HCT116 (cell line): ENCODE measurements around the gene ROBO1.

ENCODE experiments used
- CEBPB ChIP-seq: IDR thresholded peaks from 2 replicates; pipeline ENCODE4 v1.6.1; 2012; ENCODE audit warnings: low read depth
- CTCF ChIP-seq, 3 experiments: fragments of 200-600 bp in 1 of 3; sonication (generic) in 1 of 3; IDR thresholded peaks in 2 of 3; conservative IDR thresholded peaks in 1 of 3; 2 replicates each; pipeline ENCODE4 v1.5.1; 2012 to 2017; ENCODE audit warnings: low read depth in 2 of 3, low read length in 2 of 3, antibody characterized with exemption in 1 of 3, borderline replicate concordance in 1 of 3, control low read depth in 1 of 3, mild to moderate bottlenecking in 1 of 3, mixed read lengths in 1 of 3, mixed run types in 1 of 3, moderate library complexity in 1 of 3; ENCODE audit not compliant: insufficient read depth in 1 of 3
- ELF1 ChIP-seq: IDR thresholded peaks from 2 replicates; pipeline ENCODE4 v1.6.1; 2012; ENCODE audit warnings: low read depth, borderline replicate concordance
- EZH2 ChIP-seq: fragments of 200-600 bp; sonication (generic); IDR thresholded peaks from 2 replicates; pipeline ENCODE4 v1.6.1; 2017; ENCODE audit warnings: antibody characterized with exemption, mixed run types
- EZH2phosphoT487 ChIP-seq: fragments of 200-600 bp; IDR thresholded peaks from 2 replicates; pipeline ENCODE4 v1.6.1; 2018; ENCODE audit warnings: antibody characterized with exemption, borderline replicate concordance
- JUND ChIP-seq: IDR thresholded peaks from 2 replicates; pipeline ENCODE4 v1.6.1; 2012
- POLR2A ChIP-seq: IDR thresholded peaks from 2 replicates; pipeline ENCODE4 v1.7.0; 2011; ENCODE audit warnings: borderline replicate concordance; ENCODE audit not compliant: insufficient read depth, insufficient read length; ENCODE audit errors: extremely low read depth
- POLR2AphosphoS5 ChIP-seq: IDR thresholded peaks from 2 replicates; pipeline ENCODE4 v1.6.1; 2011; ENCODE audit warnings: mild to moderate bottlenecking, low read depth, low read length, moderate library complexity
- TCF7L2 ChIP-seq: IDR thresholded peaks from 2 replicates; pipeline ENCODE4 v1.7.0; 2011; ENCODE audit warnings: borderline replicate concordance, inconsistent platforms; ENCODE audit not compliant: insufficient read depth, insufficient read length; ENCODE audit errors: extremely low read depth
- YY1 ChIP-seq: IDR thresholded peaks from 2 replicates; pipeline ENCODE4 v1.6.1; 2011; ENCODE audit warnings: low read length, low read depth, moderate library complexity, mild to moderate bottlenecking; ENCODE audit not compliant: insufficient replicate concordance; ENCODE audit errors: extremely low read depth
- ZNF274 ChIP-seq: fragments of 200-500 bp; sonication (Bioruptor generic); IDR thresholded peaks from 2 replicates; pipeline ENCODE4 v1.6.1; 2014; ENCODE audit warnings: mild to moderate bottlenecking, low read depth, low read length, inconsistent platforms
- TF ChIP-seq, protein P1 (sequence below): IDR thresholded peaks from 2 replicates; pipeline ENCODE4 v1.6.1; 2012
- TF ChIP-seq, protein P2 (sequence below): IDR thresholded peaks from 2 replicates; pipeline ENCODE4 v1.6.1; 2012; ENCODE audit warnings: low read depth
- TF ChIP-seq, protein P3 (sequence below): IDR thresholded peaks from 2 replicates; pipeline ENCODE4 v1.6.1; 2012

GRCh38 chr3:79534727-79535126 lies 233.1 kb downstream of the ROBO1 start:
- TF ChIP-seq, protein P1, sequence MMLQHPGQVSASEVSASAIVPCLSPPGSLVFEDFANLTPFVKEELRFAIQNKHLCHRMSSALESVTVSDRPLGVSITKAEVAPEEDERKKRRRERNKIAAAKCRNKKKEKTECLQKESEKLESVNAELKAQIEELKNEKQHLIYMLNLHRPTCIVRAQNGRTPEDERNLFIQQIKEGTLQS: no peak
- TF ChIP-seq CTCF (IDR thresholded peaks at IDR 0.05 in 2 of 3, conservative IDR thresholded peaks at IDR 0.05 in 1 of 3; ENCODE audit: borderline replicate concordance in 1 of 3, insufficient read depth in 1 of 3, low read depth in 2 of 3, low read length in 2 of 3): no peak
- no peak for TF ChIP-seq YY1
- no peak for TF ChIP-seq POLR2AphosphoS5
- TF ChIP-seq ZNF274: no peak
- TF ChIP-seq EZH2: no peak
- no peak for TF ChIP-seq POLR2A
- TF ChIP-seq EZH2phosphoT487: no peak
- TF ChIP-seq, protein P2, sequence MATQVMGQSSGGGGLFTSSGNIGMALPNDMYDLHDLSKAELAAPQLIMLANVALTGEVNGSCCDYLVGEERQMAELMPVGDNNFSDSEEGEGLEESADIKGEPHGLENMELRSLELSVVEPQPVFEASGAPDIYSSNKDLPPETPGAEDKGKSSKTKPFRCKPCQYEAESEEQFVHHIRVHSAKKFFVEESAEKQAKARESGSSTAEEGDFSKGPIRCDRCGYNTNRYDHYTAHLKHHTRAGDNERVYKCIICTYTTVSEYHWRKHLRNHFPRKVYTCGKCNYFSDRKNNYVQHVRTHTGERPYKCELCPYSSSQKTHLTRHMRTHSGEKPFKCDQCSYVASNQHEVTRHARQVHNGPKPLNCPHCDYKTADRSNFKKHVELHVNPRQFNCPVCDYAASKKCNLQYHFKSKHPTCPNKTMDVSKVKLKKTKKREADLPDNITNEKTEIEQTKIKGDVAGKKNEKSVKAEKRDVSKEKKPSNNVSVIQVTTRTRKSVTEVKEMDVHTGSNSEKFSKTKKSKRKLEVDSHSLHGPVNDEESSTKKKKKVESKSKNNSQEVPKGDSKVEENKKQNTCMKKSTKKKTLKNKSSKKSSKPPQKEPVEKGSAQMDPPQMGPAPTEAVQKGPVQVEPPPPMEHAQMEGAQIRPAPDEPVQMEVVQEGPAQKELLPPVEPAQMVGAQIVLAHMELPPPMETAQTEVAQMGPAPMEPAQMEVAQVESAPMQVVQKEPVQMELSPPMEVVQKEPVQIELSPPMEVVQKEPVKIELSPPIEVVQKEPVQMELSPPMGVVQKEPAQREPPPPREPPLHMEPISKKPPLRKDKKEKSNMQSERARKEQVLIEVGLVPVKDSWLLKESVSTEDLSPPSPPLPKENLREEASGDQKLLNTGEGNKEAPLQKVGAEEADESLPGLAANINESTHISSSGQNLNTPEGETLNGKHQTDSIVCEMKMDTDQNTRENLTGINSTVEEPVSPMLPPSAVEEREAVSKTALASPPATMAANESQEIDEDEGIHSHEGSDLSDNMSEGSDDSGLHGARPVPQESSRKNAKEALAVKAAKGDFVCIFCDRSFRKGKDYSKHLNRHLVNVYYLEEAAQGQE: no peak
- TF ChIP-seq, protein P3, sequence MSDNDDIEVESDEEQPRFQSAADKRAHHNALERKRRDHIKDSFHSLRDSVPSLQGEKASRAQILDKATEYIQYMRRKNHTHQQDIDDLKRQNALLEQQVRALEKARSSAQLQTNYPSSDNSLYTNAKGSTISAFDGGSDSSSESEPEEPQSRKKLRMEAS: no peak
- no peak for TF ChIP-seq JUND
- no peak for TF ChIP-seq ELF1
- no peak for TF ChIP-seq CEBPB
- no peak for TF ChIP-seq TCF7L2
